BLaER1 (cell line): ENCODE results near the gene MSRB1.

Experiments
- H3K27ac ChIP-seq: shearing (Covaris generic); formaldehyde crosslinking; 2 replicates; pipeline ENCODE4 v1.8.1; 2022
- H3K27me3 ChIP-seq: shearing (Covaris generic); formaldehyde crosslinking; 2 replicates; pipeline ENCODE4 v1.8.1; 2022
- H3K36me3 ChIP-seq: shearing (Covaris generic); formaldehyde crosslinking; 2 replicates; pipeline ENCODE4 v1.8.1; 2022
- H3K4me1 ChIP-seq: shearing (Covaris generic); formaldehyde crosslinking; 2 replicates; pipeline ENCODE4 v1.8.1; 2022
- H3K4me2 ChIP-seq: shearing (Covaris generic); formaldehyde crosslinking; 2 replicates; pipeline ENCODE4 v1.8.1; 2022
- H3K4me3 ChIP-seq: shearing (Covaris generic); formaldehyde crosslinking; 2 replicates; pipeline ENCODE4 v1.8.1; 2022
- H3K9ac ChIP-seq: shearing (Covaris generic); formaldehyde crosslinking; 2 replicates; pipeline ENCODE4 v1.8.1; 2022
- H3K9me3 ChIP-seq: shearing (Covaris generic); formaldehyde crosslinking; 2 replicates; pipeline ENCODE4 v1.8.1; 2022
- H4K20me1 ChIP-seq: shearing (Covaris generic); formaldehyde crosslinking; 2 replicates; pipeline ENCODE4 v1.8.1; 2022
- Cebpa-rat ChIP-seq: shearing (Covaris generic); IDR thresholded peaks from 2 replicates; pipeline ENCODE4 v1.8.1; 2022

The MSRB1 gene

GRCh38 chr16:1908983-1909382 lies 34.0 kb downstream of the MSRB1 start:
- TF ChIP-seq Cebpa-rat: no peak
- H3K27me3 ChIP-seq: peaks cover 47% of the 10 kb centered on the region
- H3K36me3 ChIP-seq: no peaks in the 10 kb centered on the region
- no peaks in the 10 kb centered on the region for H3K9me3 ChIP-seq
- H3K27ac ChIP-seq: no peak overlapping the region
- no peak overlapping the region for H3K4me3 ChIP-seq
- no peaks in the 10 kb centered on the region for H4K20me1 ChIP-seq
- H3K4me1 ChIP-seq: peaks cover 14% of the 10 kb centered on the region
- H3K9ac ChIP-seq: no peak overlapping the region
- H3K4me2 ChIP-seq: no peak overlapping the region

GRCh38 chr16:1908184-1908583 lies 34.8 kb downstream of the MSRB1 start:
- TF ChIP-seq Cebpa-rat: no peak
- H4K20me1 ChIP-seq: no peaks in the 10 kb centered on the region
- H3K4me1 ChIP-seq: peaks cover 19% of the 10 kb centered on the region
- no peak overlapping the region for H3K9ac ChIP-seq
- peaks cover 39% of the 10 kb centered on the region for H3K27me3 ChIP-seq
- peak overlapping the region; percentile 22 for H3K4me2 ChIP-seq
- no peak overlapping the region for H3K27ac ChIP-seq
- no peak overlapping the region for H3K4me3 ChIP-seq
- H3K9me3 ChIP-seq: no peaks in the 10 kb centered on the region
- no peaks in the 10 kb centered on the region for H3K36me3 ChIP-seq

- no peaks in the 10 kb centered on the region for H3K36me3 ChIP-seq
- H3K4me2 ChIP-seq: no peak overlapping the region
- no peak overlapping the region for H3K4me3 ChIP-seq
- H3K27me3 ChIP-seq: peaks cover 37% of the 10 kb centered on the region
- no peak overlapping the region for H3K27ac ChIP-seq
- no peak overlapping the region for H3K9ac ChIP-seq
- no peaks in the 10 kb centered on the region for H4K20me1 ChIP-seq
- no peaks in the 10 kb centered on the region for H3K9me3 ChIP-seq
- TF ChIP-seq Cebpa-rat: no peak
- peaks cover 19% of the 10 kb centered on the region for H3K4me1 ChIP-seq
Measured at GRCh38 chr16:1907226-1907860, 35.7 kb downstream of the MSRB1 start.

GRCh38 chr16:1906846-1907165 lies 36.2 kb downstream of the MSRB1 start:
- H3K4me1 ChIP-seq: peaks cover 19% of the 10 kb centered on the region
- no peak overlapping the region for H3K27ac ChIP-seq
- no peaks in the 10 kb centered on the region for H3K36me3 ChIP-seq
- no peaks in the 10 kb centered on the region for H4K20me1 ChIP-seq
- no peak for TF ChIP-seq Cebpa-rat
- no peak overlapping the region for H3K4me3 ChIP-seq
- no peak overlapping the region for H3K9ac ChIP-seq
- H3K9me3 ChIP-seq: no peaks in the 10 kb centered on the region
- peaks cover 37% of the 10 kb centered on the region for H3K27me3 ChIP-seq
- no peak overlapping the region for H3K4me2 ChIP-seq

GRCh38 chr16:1906055-1906845 lies 36.7 kb downstream of the MSRB1 start:
- Histone ChIP-seq H4K20me1 (no peaks in the 10 kb centered on the region), H3K36me3 (no peaks in the 10 kb centered on the region), H3K9me3 (no peaks in the 10 kb centered on the region), H3K4me3 (no peak overlapping the region), H3K4me2 (no peak overlapping the region), H3K27me3 (peaks cover 37% of the 10 kb centered on the region), H3K27ac (no peak overlapping the region), H3K9ac (no peak overlapping the region), H3K4me1 (peaks cover 19% of the 10 kb centered on the region)
- no peak for TF ChIP-seq Cebpa-rat

- Histone ChIP-seq H3K4me1 (peaks cover 19% of the 10 kb centered on the region), H3K4me2 (peak overlapping the region; percentile 50), H3K9ac (no peak overlapping the region), H3K36me3 (no peaks in the 10 kb centered on the region), H3K27me3 (peaks cover 38% of the 10 kb centered on the region), H3K27ac (no peak overlapping the region), H4K20me1 (no peaks in the 10 kb centered on the region), H3K4me3 (no peak overlapping the region), H3K9me3 (no peaks in the 10 kb centered on the region)
- no peak for TF ChIP-seq Cebpa-rat
Measured at GRCh38 chr16:1903845-1904840, 38.9 kb downstream of the MSRB1 start.

GRCh38 chr16:1903220-1903574 lies 39.8 kb downstream of the MSRB1 start:
- no peak overlapping the region for H3K4me2 ChIP-seq
- peaks cover 28% of the 10 kb centered on the region for H3K27me3 ChIP-seq
- no peak for TF ChIP-seq Cebpa-rat
- no peaks in the 10 kb centered on the region for H4K20me1 ChIP-seq
- H3K4me3 ChIP-seq: no peak overlapping the region
- no peak overlapping the region for H3K9ac ChIP-seq
- no peaks in the 10 kb centered on the region for H3K9me3 ChIP-seq
- no peak overlapping the region for H3K27ac ChIP-seq
- H3K4me1 ChIP-seq: peaks cover 19% of the 10 kb centered on the region
- no peaks in the 10 kb centered on the region for H3K36me3 ChIP-seq

- TF ChIP-seq Cebpa-rat: no peak
- Histone ChIP-seq H3K9ac (no peak overlapping the region), H3K9me3 (no peaks in the 10 kb centered on the region), H3K4me1 (peaks cover 19% of the 10 kb centered on the region), H3K27me3 (peaks cover 23% of the 10 kb centered on the region), H3K27ac (no peak overlapping the region), H3K36me3 (no peaks in the 10 kb centered on the region), H4K20me1 (no peaks in the 10 kb centered on the region), H3K4me2 (no peak overlapping the region), H3K4me3 (no peak overlapping the region)
Measured at GRCh38 chr16:1902547-1903219, 40.3 kb downstream of the MSRB1 start.

GRCh38 chr16:1900452-1900774 lies 42.6 kb downstream of the MSRB1 start:
- H3K27ac ChIP-seq: no peak overlapping the region
- H3K4me2 ChIP-seq: no peak overlapping the region
- no peak for TF ChIP-seq Cebpa-rat
- no peaks in the 10 kb centered on the region for H3K9me3 ChIP-seq
- H3K4me3 ChIP-seq: no peak overlapping the region
- H3K4me1 ChIP-seq: peaks cover 19% of the 10 kb centered on the region
- H4K20me1 ChIP-seq: no peaks in the 10 kb centered on the region
- H3K36me3 ChIP-seq: no peaks in the 10 kb centered on the region
- no peak overlapping the region for H3K9ac ChIP-seq
- peaks cover 6% of the 10 kb centered on the region; the same call in 1 of the 2 replicates for H3K27me3 ChIP-seq
